CD14-positive monocyte (primary cell): ENCODE measurements around the gene FGFRL1. TPM values are rescaled to one million over a fixed set of nuclear protein-coding genes. Genes with fewer than 3 reads are reported as not detected.
A peak's percentile ranks its signal among the peaks of the same experiment; 100 is the strongest.

Experiments used
- DNase-seq, 3 donors: peaks; one replicate each; pipeline ENCODE4 v3.0.0-alpha.2; 2011 to 2022
- H2AFZ ChIP-seq: 2 replicates; pipeline ENCODE4 v1.6.0; 2012; ENCODE audit warnings: mild to moderate bottlenecking, low read depth, low read length, inconsistent platforms; ENCODE audit not compliant: insufficient read depth, poor library complexity, severe bottlenecking
- H3K27ac ChIP-seq, 2 donors: 1 replicate in 1 of 2; 2 replicates in 1 of 2; pipeline ENCODE4 v1.5.1; 2012 to 2013; ENCODE audit warnings: low read length in 2 of 2, control low read depth in 1 of 2, inconsistent platforms in 1 of 2, low read depth in 1 of 2, mild to moderate bottlenecking in 1 of 2
- H3K27me3 ChIP-seq, 2 donors: one replicate each; pipeline versions ENCODE4 v1.6.0 to v1.6.1; 2011 to 2013; ENCODE audit warnings: low read length in 2 of 2; ENCODE audit not compliant: control insufficient read depth in 2 of 2, insufficient read depth in 2 of 2
- H3K36me3 ChIP-seq, 2 donors: replicated peaks in 1 of 2; 1 replicate in 1 of 2; 2 replicates in 1 of 2; pipeline versions ENCODE4 v1.5.1 to v1.6.1; 2012 to 2013; ENCODE audit warnings: low read length in 2 of 2, control low read depth in 1 of 2, inconsistent platforms in 1 of 2, mild to moderate bottlenecking in 1 of 2; ENCODE audit not compliant: insufficient read depth in 2 of 2, control insufficient read depth in 1 of 2
- H3K4me1 ChIP-seq, 2 donors: 1 replicate in 1 of 2; 2 replicates in 1 of 2; pipeline versions ENCODE4 v1.5.1 to v1.6.1; 2012 to 2013; ENCODE audit warnings: low read length in 2 of 2, control low read depth in 1 of 2, inconsistent platforms in 1 of 2, mild to moderate bottlenecking in 1 of 2, moderate library complexity in 1 of 2; ENCODE audit not compliant: insufficient read depth in 2 of 2, control insufficient read depth in 1 of 2
- H3K4me2 ChIP-seq: replicated peaks from 2 replicates; pipeline ENCODE3; 2012; ENCODE audit warnings: low read length, moderate library complexity, mild to moderate bottlenecking; ENCODE audit not compliant: poor library complexity, severe bottlenecking; ENCODE audit errors: extremely low read depth
- H3K4me3 ChIP-seq, 3 experiments: fragments of 200-600 bp in 1 of 3; sonication (generic) in 1 of 3; replicated peaks in 1 of 3; 1 replicate in 2 of 3; 2 replicates in 1 of 3; pipeline ENCODE4 v1.5.1; 2011 to 2013; ENCODE audit warnings: low read length in 3 of 3, mild to moderate bottlenecking in 3 of 3, control low read depth in 2 of 3, low read depth in 2 of 3, inconsistent platforms in 1 of 3, moderate library complexity in 1 of 3
- H3K79me2 ChIP-seq: 2 replicates; pipeline ENCODE4 v1.6.0; 2012; ENCODE audit warnings: mild to moderate bottlenecking, control low read depth, inconsistent platforms, low read length, moderate library complexity; ENCODE audit not compliant: insufficient read depth
- H3K9ac ChIP-seq: 2 replicates; pipeline ENCODE4 v1.6.0; 2017; ENCODE audit warnings: low read length, mild to moderate bottlenecking; ENCODE audit not compliant: insufficient read depth, poor library complexity, severe bottlenecking
- H3K9me3 ChIP-seq, 2 donors: replicated peaks in 1 of 2; 1 replicate in 1 of 2; 2 replicates in 1 of 2; pipeline versions ENCODE4 v1.5.1 to v1.6.1; 2012 to 2013; ENCODE audit warnings: low read length in 2 of 2, control low read depth in 1 of 2; ENCODE audit not compliant: control insufficient read depth in 1 of 2, insufficient read depth in 1 of 2
- H4K20me1 ChIP-seq: 2 replicates; pipeline ENCODE4 v1.6.0; 2012; ENCODE audit warnings: mild to moderate bottlenecking, low read length, control low read depth, moderate library complexity; ENCODE audit not compliant: insufficient read depth
- H3K27ac Mint-ChIP-seq, 7 donors: one replicate each; pipeline ENCODE4 v1.8.0; 2020; ENCODE audit warnings: mild to moderate bottlenecking in 7 of 7, mixed read lengths in 7 of 7, moderate library complexity in 6 of 7, inconsistent platforms in 2 of 7
- H3K27me3 Mint-ChIP-seq, 3 donors: one replicate each; pipeline ENCODE4 v1.8.0; 2021 to 2022; ENCODE audit warnings: low read depth in 3 of 3, mild to moderate bottlenecking in 3 of 3, mixed read lengths in 3 of 3, moderate library complexity in 3 of 3, inconsistent platforms in 1 of 3
- H3K36me3 Mint-ChIP-seq, 2 donors: one replicate each; pipeline ENCODE4 v1.8.0; 2020; ENCODE audit warnings: mixed read lengths in 2 of 2, inconsistent platforms in 1 of 2, mild to moderate bottlenecking in 1 of 2
- H3K4me1 Mint-ChIP-seq: one replicate; pipeline ENCODE4 v1.8.0; 2020; ENCODE audit warnings: mild to moderate bottlenecking, mixed read lengths
- H3K4me3 Mint-ChIP-seq, 2 donors: one replicate each; pipeline ENCODE4 v1.8.0; 2020; ENCODE audit warnings: mild to moderate bottlenecking in 2 of 2, mixed read lengths in 2 of 2, moderate library complexity in 1 of 2
- H3K9me3 Mint-ChIP-seq, 7 donors: one replicate each; pipeline ENCODE4 v1.8.0; 2020 to 2022; ENCODE audit warnings: mixed read lengths in 7 of 7, mild to moderate bottlenecking in 6 of 7, moderate library complexity in 6 of 7, inconsistent platforms in 2 of 7
- WGBS: methylation state at CpG from one replicate; pipeline ENCODE4 v1.1.5; 2013; ENCODE audit warnings: missing lambda C conversion rate; ENCODE audit not compliant: insufficient coverage; 5-methylcytosine and 5-hydroxymethylcytosine counted together
- intact Hi-C, 2 donors: fragments of 100-400 bp; cut with micrococcal nuclease; formaldehyde crosslinking; loops; one replicate each; pipeline versions ENCODE4 v1.15.0 to v1.15.1; 2023
- polyA plus RNA-seq, 3 donors: library from polyadenylated mRNA; depleted of rRNA in 1 of 3; unstranded in 2 of 3; stranded (reverse) in 1 of 3; fragments of 300-500 nt in 2 of 3; fragments of >200 nt in 1 of 3; fragmentation: Illumina TruSeq in 2 of 3; gene quantifications; 1 replicate in 2 of 3; 2 replicates in 1 of 3; pipeline ENCODE4 v1.2.3, GENCODE V29; 2012 to 2021
- TF ChIP-seq, protein P1 (sequence below): fragments of 200-600 bp; IDR thresholded peaks from one replicate; pipeline ENCODE4 v1.8.0; 2022; ENCODE audit warnings: antibody characterized with exemption, mild to moderate bottlenecking

The FGFRL1 gene
- polyA plus RNA-seq, 3 donors: 0.17 to 77.7 (median 0.28) TPM

DNA sequence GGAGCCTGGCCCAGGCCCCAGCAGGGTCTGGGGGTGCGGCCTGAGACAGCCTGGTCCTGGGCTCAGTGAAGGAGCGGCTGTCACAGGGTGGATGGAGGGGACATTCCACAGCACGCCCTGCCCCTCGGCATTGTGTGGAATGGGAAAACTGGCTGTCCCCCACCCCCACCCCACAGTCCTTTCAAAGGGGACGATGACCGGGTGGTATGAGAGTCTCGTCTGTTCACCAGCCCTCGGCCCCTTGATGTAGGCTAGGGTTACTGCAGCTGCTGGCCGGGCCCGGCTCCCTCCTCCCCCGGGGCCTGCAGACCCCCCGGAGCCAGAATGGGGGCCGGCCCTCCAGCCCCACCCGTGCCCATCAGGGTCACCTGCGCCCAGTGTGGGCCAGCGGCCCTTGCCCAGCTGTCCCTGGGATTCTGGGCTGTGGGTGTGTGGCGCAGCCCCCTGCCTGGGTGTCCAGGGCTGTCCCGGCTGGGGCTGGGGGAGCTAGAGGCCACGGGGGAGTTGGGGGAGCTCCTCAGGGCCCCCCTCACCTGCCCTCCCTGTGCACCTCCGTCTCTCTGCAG is 11.7 kb downstream of the FGFRL1 start:
- Histone ChIP-seq H3K27ac (no peak overlapping the region), H3K4me2 (no peak overlapping the region), H3K4me1 (peaks cover 0 to 7% of the 10 kb centered on the region in 2 donors), H2AFZ (no peak overlapping the region), H3K9ac (no peak overlapping the region), H4K20me1 (no peaks in the 10 kb centered on the region), H3K4me3 (no peak overlapping the region), H3K36me3 (no peaks in the 10 kb centered on the region), H3K9me3 (no peaks in the 10 kb centered on the region), H3K79me2 (no peaks in the 10 kb centered on the region), H3K27me3 (no peaks in the 10 kb centered on the region)
- Mint-ChIP-seq H3K4me3 (no peak overlapping the region), H3K27ac (no peak overlapping the region), H3K36me3 (peaks cover 6 to 8% of the 10 kb centered on the region in 2 donors), H3K9me3 (peaks cover 0 to 6% (median 0%) of the 10 kb centered on the region in 7 donors), H3K27me3 (peaks cover 0 to 5% (median 2%) of the 10 kb centered on the region in 3 donors), H3K4me1 (peaks cover 5% of the 10 kb centered on the region)
- intact Hi-C loops: no loop called here
- 96% methylated on average over 8 of the region's 20 CpGs for WGBS
- no peak for DNase-seq
- TF ChIP-seq, protein P1, sequence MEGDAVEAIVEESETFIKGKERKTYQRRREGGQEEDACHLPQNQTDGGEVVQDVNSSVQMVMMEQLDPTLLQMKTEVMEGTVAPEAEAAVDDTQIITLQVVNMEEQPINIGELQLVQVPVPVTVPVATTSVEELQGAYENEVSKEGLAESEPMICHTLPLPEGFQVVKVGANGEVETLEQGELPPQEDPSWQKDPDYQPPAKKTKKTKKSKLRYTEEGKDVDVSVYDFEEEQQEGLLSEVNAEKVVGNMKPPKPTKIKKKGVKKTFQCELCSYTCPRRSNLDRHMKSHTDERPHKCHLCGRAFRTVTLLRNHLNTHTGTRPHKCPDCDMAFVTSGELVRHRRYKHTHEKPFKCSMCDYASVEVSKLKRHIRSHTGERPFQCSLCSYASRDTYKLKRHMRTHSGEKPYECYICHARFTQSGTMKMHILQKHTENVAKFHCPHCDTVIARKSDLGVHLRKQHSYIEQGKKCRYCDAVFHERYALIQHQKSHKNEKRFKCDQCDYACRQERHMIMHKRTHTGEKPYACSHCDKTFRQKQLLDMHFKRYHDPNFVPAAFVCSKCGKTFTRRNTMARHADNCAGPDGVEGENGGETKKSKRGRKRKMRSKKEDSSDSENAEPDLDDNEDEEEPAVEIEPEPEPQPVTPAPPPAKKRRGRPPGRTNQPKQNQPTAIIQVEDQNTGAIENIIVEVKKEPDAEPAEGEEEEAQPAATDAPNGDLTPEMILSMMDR: no peak

DNA sequence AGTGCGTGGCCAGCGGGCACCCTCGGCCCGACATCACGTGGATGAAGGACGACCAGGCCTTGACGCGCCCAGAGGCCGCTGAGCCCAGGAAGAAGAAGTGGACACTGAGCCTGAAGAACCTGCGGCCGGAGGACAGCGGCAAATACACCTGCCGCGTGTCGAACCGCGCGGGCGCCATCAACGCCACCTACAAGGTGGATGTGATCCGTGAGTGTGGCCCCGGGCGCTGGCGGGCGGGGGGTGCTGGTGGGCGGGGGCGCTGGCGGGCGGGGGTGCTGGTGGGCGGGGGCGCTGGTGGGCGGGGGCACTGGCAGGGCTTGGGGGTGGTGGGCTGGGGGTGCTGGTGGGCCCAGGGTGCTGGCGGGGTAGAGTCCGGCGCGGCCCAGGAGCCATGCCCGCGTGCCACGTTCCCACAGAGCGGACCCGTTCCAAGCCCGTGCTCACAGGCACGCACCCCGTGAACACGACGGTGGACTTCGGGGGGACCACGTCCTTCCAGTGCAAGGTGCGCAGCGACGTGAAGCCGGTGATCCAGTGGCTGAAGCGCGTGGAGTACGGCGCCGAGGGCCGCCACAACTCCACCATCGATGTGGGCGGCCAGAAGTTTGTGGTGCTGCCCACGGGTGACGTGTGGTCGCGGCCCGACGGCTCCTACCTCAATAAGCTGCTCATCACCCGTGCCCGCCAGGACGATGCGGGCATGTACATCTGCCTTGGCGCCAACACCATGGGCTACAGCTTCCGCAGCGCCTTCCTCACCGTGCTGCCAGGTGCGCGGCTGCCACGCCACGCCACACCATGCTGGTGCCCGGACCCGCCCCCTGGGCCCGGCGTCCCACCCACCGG is 12.7 kb downstream of the FGFRL1 start:
- no peak overlapping the region for H3K4me2 ChIP-seq

More for the DNA sequence above, 12.7 kb downstream of the FGFRL1 start:
- Histone ChIP-seq H3K27me3 (no peaks in the 10 kb centered on the region), H2AFZ (no peak overlapping the region), H3K9me3 (no peaks in the 10 kb centered on the region), H3K4me3 (no peak overlapping the region), H3K27ac (no peak overlapping the region), H4K20me1 (no peaks in the 10 kb centered on the region), H3K36me3 (no peaks in the 10 kb centered on the region), H3K4me1 (peaks cover 0 to 7% of the 10 kb centered on the region in 2 donors), H3K79me2 (no peaks in the 10 kb centered on the region), H3K9ac (no peak overlapping the region)
- Mint-ChIP-seq H3K9me3 (peaks cover 0 to 6% (median 0%) of the 10 kb centered on the region in 7 donors), H3K4me3 (no peak overlapping the region), H3K27ac (peak overlapping the region in 1 of 7 donors; percentile 43), H3K4me1 (peaks cover 5% of the 10 kb centered on the region), H3K27me3 (peaks cover 0 to 5% (median 2%) of the 10 kb centered on the region in 3 donors), H3K36me3 (peaks cover 6 to 8% of the 10 kb centered on the region in 2 donors)
- 97% methylated on average over 58 of the region's 83 CpGs for WGBS
- no peak for DNase-seq
- TF ChIP-seq, protein P1: no peak
- intact Hi-C loops: no loop called here
